GM21825 (cell line): Measurements from ENCODE around the gene SORL1-AS1.

Experiments
- ATAC-seq: cut with Tn5 transposase; IDR thresholded peaks from one replicate; pipeline ENCODE4 v1.9.1; 2021; ENCODE audit warnings: mild to moderate bottlenecking, moderate library complexity; ENCODE audit not compliant: unreplicated experiment

SORL1-AS1 gene

GRCh38 chr11:121453589-121454299 lies 977 bp upstream of the SORL1-AS1 start:
- ATAC-seq = no peak

GRCh38 chr11:121451986-121452608 lies 670 bp downstream of the SORL1-AS1 start, which contains the start of gene SORL1:
TSS of gene SORL1 (plus strand) at chr11:121452314. CDS start at chr11:121452332, 18 bp downstream.
- peak; percentile 51 for ATAC-seq

GRCh38 chr11:121451178-121451985 lies 1.4 kb downstream of the SORL1-AS1 start:
- ATAC-seq = no peak

GRCh38 chr11:121450401-121450800 lies 2.4 kb downstream of the SORL1-AS1 start:
- no peak for ATAC-seq

GRCh38 chr11:121449626-121450025 lies 3.1 kb downstream of the SORL1-AS1 start:
- ATAC-seq = no peak

GRCh38 chr11:121449123-121449522 lies 3.6 kb downstream of the SORL1-AS1 start:
- no peak for ATAC-seq

- no peak for ATAC-seq
Measured at GRCh38 chr11:121448431-121448941, 4.3 kb downstream of the SORL1-AS1 start.

GRCh38 chr11:121448011-121448410 lies 4.8 kb downstream of the SORL1-AS1 start:
- no peak for ATAC-seq

- no peak for ATAC-seq
Measured at GRCh38 chr11:121446752-121447156, 6.0 kb downstream of the SORL1-AS1 start.

- no peak for ATAC-seq
Measured at GRCh38 chr11:121445071-121445768, 7.5 kb downstream of the SORL1-AS1 start.

- ATAC-seq = no peak
Measured at GRCh38 chr11:121444526-121444925, 8.2 kb downstream of the SORL1-AS1 start.

GRCh38 chr11:121443688-121444275 lies 9.0 kb downstream of the SORL1-AS1 start:
- no peak for ATAC-seq

- no peak for ATAC-seq
Measured at GRCh38 chr11:121441521-121441920, 11.2 kb downstream of the SORL1-AS1 start.

- no peak for ATAC-seq
Measured at GRCh38 chr11:121439759-121440158, 13.0 kb downstream of the SORL1-AS1 start.

- ATAC-seq = no peak
Measured at GRCh38 chr11:121439337-121439736, 13.4 kb downstream of the SORL1-AS1 start.

GRCh38 chr11:121437686-121438078 lies 15.1 kb downstream of the SORL1-AS1 start:
- ATAC-seq = no peak

- no peak for ATAC-seq
Measured at GRCh38 chr11:121437018-121437685, 15.6 kb downstream of the SORL1-AS1 start.

GRCh38 chr11:121435551-121436511 lies 16.9 kb downstream of the SORL1-AS1 start:
- no peak for ATAC-seq

- no peak for ATAC-seq
Measured at GRCh38 chr11:121435132-121435531, 17.6 kb downstream of the SORL1-AS1 start.
